ENCODE results near the gene R3HDM2.

DNA sequence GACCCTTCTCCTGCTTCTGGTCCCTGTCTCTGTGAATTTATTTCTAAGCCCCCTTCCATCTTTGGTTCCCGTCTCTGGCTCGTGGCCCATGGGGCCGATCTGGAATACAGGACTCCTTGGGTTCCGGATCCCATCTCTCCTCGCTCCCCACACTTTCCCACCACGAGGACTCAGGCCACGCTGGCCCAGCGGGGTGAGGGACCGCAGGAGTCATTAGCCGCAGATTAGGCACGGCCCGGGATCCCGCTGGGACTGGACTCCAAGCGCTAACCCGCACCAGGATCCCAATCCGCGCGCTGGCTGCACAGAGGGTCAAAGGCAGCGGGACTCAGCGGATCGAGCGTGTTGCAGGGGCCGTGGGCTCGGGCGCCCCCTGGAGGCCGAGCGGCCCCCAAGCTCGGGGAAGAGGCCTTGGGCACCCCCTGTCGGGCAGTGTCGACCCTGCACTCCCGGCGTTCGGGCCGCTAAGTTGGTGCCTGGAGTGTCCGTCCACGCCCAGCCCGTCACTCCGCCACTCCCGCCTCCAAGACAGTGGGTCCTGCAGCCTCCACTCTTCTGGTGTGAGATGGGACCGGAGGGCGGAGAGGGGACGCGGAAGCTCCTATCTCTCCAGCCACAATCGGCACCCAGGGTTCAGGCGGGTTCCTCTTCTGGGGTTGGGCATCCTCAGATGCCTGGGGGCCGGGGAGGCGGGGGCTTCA, 191.8 kb downstream of the R3HDM2 start:
- TF ChIP-seq, protein P1, sequence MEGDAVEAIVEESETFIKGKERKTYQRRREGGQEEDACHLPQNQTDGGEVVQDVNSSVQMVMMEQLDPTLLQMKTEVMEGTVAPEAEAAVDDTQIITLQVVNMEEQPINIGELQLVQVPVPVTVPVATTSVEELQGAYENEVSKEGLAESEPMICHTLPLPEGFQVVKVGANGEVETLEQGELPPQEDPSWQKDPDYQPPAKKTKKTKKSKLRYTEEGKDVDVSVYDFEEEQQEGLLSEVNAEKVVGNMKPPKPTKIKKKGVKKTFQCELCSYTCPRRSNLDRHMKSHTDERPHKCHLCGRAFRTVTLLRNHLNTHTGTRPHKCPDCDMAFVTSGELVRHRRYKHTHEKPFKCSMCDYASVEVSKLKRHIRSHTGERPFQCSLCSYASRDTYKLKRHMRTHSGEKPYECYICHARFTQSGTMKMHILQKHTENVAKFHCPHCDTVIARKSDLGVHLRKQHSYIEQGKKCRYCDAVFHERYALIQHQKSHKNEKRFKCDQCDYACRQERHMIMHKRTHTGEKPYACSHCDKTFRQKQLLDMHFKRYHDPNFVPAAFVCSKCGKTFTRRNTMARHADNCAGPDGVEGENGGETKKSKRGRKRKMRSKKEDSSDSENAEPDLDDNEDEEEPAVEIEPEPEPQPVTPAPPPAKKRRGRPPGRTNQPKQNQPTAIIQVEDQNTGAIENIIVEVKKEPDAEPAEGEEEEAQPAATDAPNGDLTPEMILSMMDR (IDR thresholded peaks at IDR 0.05; ENCODE audit: insufficient read depth, low read depth, low read length), result peak; percentile 94
- TF ChIP-seq EZH2 (IDR thresholded peaks at IDR 0.05; ENCODE audit: insufficient read depth, low read length), result peak; percentile 40

Data from astrocyte (in vitro differentiated cells and primary cell).